ENCODE results near the gene SV2C.

The SV2C gene

GRCh38 chr5:76388236-76388635, 305.1 kb downstream of the SV2C start:
- Histone ChIP-seq H3K27ac (peak overlapping the region; percentile 98), H3K9me3 (ENCODE audit: control insufficient read depth, low read length) (no peaks in the 10 kb centered on the region), H3K27me3 (ENCODE audit: control insufficient read depth, insufficient read depth, low read length) (no peaks in the 10 kb centered on the region), H3K9ac (no peak overlapping the region), H3K4me1 (peaks cover 69% of the 10 kb centered on the region), H3K4me3 (ENCODE audit: low read depth, low read length) (peak overlapping the region; percentile 18), H3K36me3 (ENCODE audit: control insufficient read depth, insufficient read depth, low read length) (no peaks in the 10 kb centered on the region), H3K4me2 (ENCODE audit: low read length) (peak overlapping the region; percentile 48), H3K79me2 (no peaks in the 10 kb centered on the region), H2AFZ (peak overlapping the region; percentile 27)
- TF ChIP-seq, protein P1, sequence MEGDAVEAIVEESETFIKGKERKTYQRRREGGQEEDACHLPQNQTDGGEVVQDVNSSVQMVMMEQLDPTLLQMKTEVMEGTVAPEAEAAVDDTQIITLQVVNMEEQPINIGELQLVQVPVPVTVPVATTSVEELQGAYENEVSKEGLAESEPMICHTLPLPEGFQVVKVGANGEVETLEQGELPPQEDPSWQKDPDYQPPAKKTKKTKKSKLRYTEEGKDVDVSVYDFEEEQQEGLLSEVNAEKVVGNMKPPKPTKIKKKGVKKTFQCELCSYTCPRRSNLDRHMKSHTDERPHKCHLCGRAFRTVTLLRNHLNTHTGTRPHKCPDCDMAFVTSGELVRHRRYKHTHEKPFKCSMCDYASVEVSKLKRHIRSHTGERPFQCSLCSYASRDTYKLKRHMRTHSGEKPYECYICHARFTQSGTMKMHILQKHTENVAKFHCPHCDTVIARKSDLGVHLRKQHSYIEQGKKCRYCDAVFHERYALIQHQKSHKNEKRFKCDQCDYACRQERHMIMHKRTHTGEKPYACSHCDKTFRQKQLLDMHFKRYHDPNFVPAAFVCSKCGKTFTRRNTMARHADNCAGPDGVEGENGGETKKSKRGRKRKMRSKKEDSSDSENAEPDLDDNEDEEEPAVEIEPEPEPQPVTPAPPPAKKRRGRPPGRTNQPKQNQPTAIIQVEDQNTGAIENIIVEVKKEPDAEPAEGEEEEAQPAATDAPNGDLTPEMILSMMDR (IDR thresholded peaks at IDR 0.05), result no peak

GRCh38 chr5:76388791-76389512, 305.8 kb downstream of the SV2C start:
- Histone ChIP-seq H3K27ac (peak overlapping the region; percentile 98), H3K4me2 (ENCODE audit: low read length) (peak overlapping the region; percentile 15), H3K79me2 (no peaks in the 10 kb centered on the region), H2AFZ (peak overlapping the region; percentile 34), H3K4me3 (ENCODE audit: low read depth, low read length) (no peak overlapping the region), H3K27me3 (ENCODE audit: control insufficient read depth, insufficient read depth, low read length) (no peaks in the 10 kb centered on the region), H3K9ac (no peak overlapping the region), H3K4me1 (peaks cover 64% of the 10 kb centered on the region), H3K9me3 (ENCODE audit: control insufficient read depth, low read length) (no peaks in the 10 kb centered on the region), H3K36me3 (ENCODE audit: control insufficient read depth, insufficient read depth, low read length) (no peaks in the 10 kb centered on the region)
- TF ChIP-seq, protein P1 (IDR thresholded peaks at IDR 0.05), result no peak

- Histone ChIP-seq H3K9ac (no peak overlapping the region), H3K79me2 (no peaks in the 10 kb centered on the region), H3K27ac (peak overlapping the region; percentile 98), H2AFZ (peak overlapping the region; percentile 44), H3K4me3 (ENCODE audit: low read depth, low read length) (no peak overlapping the region), H3K4me2 (ENCODE audit: low read length) (peak overlapping the region; percentile 29), H3K36me3 (ENCODE audit: control insufficient read depth, insufficient read depth, low read length) (no peaks in the 10 kb centered on the region), H3K27me3 (ENCODE audit: control insufficient read depth, insufficient read depth, low read length) (no peaks in the 10 kb centered on the region), H3K9me3 (ENCODE audit: control insufficient read depth, low read length) (no peaks in the 10 kb centered on the region), H3K4me1 (peaks cover 61% of the 10 kb centered on the region)
- TF ChIP-seq, protein P1 (IDR thresholded peaks at IDR 0.05), result no peak
Observed at GRCh38 chr5:76389513-76390154, 306.5 kb downstream of the SV2C start.

DNA sequence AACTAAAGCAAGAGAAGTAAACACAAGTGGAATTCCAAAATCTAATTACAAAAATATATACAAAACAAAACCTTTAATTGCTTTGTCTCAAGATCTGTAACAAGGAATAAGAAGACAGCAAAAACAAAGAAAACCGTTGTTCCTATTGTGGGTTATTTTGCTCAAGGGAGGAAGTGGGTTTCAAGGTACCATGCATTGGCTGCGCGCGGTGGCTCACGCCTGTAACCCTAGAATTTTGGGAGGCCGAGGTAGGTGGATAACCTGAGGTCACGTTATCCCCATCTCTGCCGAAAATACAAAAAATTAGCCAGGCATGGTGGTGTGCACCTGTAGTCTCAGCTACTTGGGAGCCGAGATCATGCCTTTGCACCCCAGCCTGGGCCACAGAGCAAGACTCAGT, 307.8 kb downstream of the SV2C start:
- no peak overlapping the region for H3K9ac ChIP-seq
- H3K27me3 ChIP-seq (ENCODE audit: control insufficient read depth, insufficient read depth, low read length), result no peaks in the 10 kb centered on the region
- H2AFZ ChIP-seq, result peak overlapping the region; percentile 44
- peaks cover 48% of the 10 kb centered on the region for H3K4me1 ChIP-seq
- H3K4me3 ChIP-seq (ENCODE audit: low read depth, low read length), result no peak overlapping the region
- no peak overlapping the region for H3K4me2 ChIP-seq (ENCODE audit: low read length)
- TF ChIP-seq, protein P1 (IDR thresholded peaks at IDR 0.05), result no peak
- no peaks in the 10 kb centered on the region for H3K36me3 ChIP-seq (ENCODE audit: control insufficient read depth, insufficient read depth, low read length)
- H3K27ac ChIP-seq, result peak overlapping the region; percentile 98
- no peaks in the 10 kb centered on the region for H3K9me3 ChIP-seq (ENCODE audit: control insufficient read depth, low read length)
- H3K79me2 ChIP-seq, result no peaks in the 10 kb centered on the region
